ENCODE results near the gene TRAPPC12. TPM values are rescaled to one million over a fixed set of nuclear protein-coding genes. Genes with fewer than 3 reads are reported as not detected.

TRAPPC12 gene
- polyA plus RNA-seq (2013), result 64.0 TPM

- WGBS (ENCODE audit: insufficient coverage), result under 1% methylated on average over 55 of the region's 61 CpGs
- POLR2A ChIA-PET, result interaction anchor here (1.0 to 1.4 kb wide), 3 partner anchors 18 to 178 kb away, joined by 3 to 5 read pairs (median 3); partner anchors contain the start of gene RNASEH1
- peaks cover 0 to 10% (median 6%) of the 10 kb centered on the region in 4 experiments for H3K36me3 ChIP-seq (ENCODE audit: control insufficient read depth in 4 of 4, insufficient read depth in 4 of 4, low read length in 3 of 4)
Observed at GRCh38 chr2:3379647-3380534, at the start of gene TRAPPC12. Gene TRAPPC12, plus strand, starts transcription at chr2:3379694. Its CDS starts 7,930 bp downstream, at chr2:3387624.

GRCh38 chr2:3332133-3332532 is 47.4 kb upstream of the TRAPPC12 start:
- no peaks in the 10 kb centered on the region for H3K4me1 ChIP-seq (ENCODE audit: control extremely low read depth in 1 of 4, control insufficient read depth in 4 of 4, insufficient read depth in 4 of 4, low read length in 3 of 4)
- CTCF ChIA-PET, result no interaction called here

More at GRCh38 chr2:3379647-3380534, at the start of gene TRAPPC12:
- no peaks in the 10 kb centered on the region for H3K27me3 ChIP-seq (replicated peaks in 2 of 5; ENCODE audit: control insufficient read depth in 4 of 5, insufficient read depth in 5 of 5, low read length in 4 of 5)
- peak within 1 kb of the TSS; percentile 79 to 93 for H3K27ac ChIP-seq (ENCODE audit: insufficient read depth in 1 of 2, low read depth in 1 of 2, low read length in 2 of 2, poor library complexity in 1 of 2, severe bottlenecking in 2 of 2)
- CTCF ChIA-PET, result interaction anchor here (1.6 kb wide), 1 partner anchor 9 kb away, joined by 3 read pairs; no protein-coding TSS in a partner anchor
- peak within 1 kb of the TSS; percentile 62 to 96 (median 85) for H3K4me3 ChIP-seq (ENCODE audit: control insufficient read depth in 1 of 7, extremely low read depth in 1 of 7, insufficient read depth in 4 of 7, low read depth in 2 of 7, low read length in 6 of 7)
- H3K4me1 ChIP-seq (ENCODE audit: control extremely low read depth in 1 of 4, control insufficient read depth in 4 of 4, insufficient read depth in 4 of 4, low read length in 3 of 4), result peaks cover 15 to 37% (median 31%) of the 10 kb centered on the region in 4 experiments
- H3K9me3 ChIP-seq (ENCODE audit: control extremely low read depth in 1 of 5, control insufficient read depth in 4 of 5, insufficient read depth in 2 of 5, low read depth in 1 of 5, low read length in 4 of 5), result no peaks in the 10 kb centered on the region
- peak; percentile 92 to 95 (median 94) for DNase-seq

GRCh38 chr2:3334392-3335345 is 44.8 kb upstream of the TRAPPC12 start:
- 95% methylated on average over 20 of the region's 24 CpGs for WGBS (ENCODE audit: insufficient coverage)
- ChIA-PET CTCF (no interaction called here), POLR2A (no interaction called here)
- Histone ChIP-seq H3K4me1 (ENCODE audit: control extremely low read depth in 1 of 4, control insufficient read depth in 4 of 4, insufficient read depth in 4 of 4, low read length in 3 of 4) (no peaks in the 10 kb centered on the region), H3K4me3 (ENCODE audit: control insufficient read depth in 1 of 7, extremely low read depth in 1 of 7, insufficient read depth in 4 of 7, low read depth in 2 of 7, low read length in 6 of 7) (no peak overlapping the region), H3K9me3 (ENCODE audit: control extremely low read depth in 1 of 5, control insufficient read depth in 4 of 5, insufficient read depth in 2 of 5, low read depth in 1 of 5, low read length in 4 of 5) (peaks cover 0 to 8% (median 4%) of the 10 kb centered on the region in 5 experiments), H3K27ac (ENCODE audit: insufficient read depth in 1 of 2, low read depth in 1 of 2, low read length in 2 of 2, poor library complexity in 1 of 2, severe bottlenecking in 2 of 2) (no peak overlapping the region), H3K36me3 (ENCODE audit: control insufficient read depth in 4 of 4, insufficient read depth in 4 of 4, low read length in 3 of 4) (peaks cover 19 to 56% (median 35%) of the 10 kb centered on the region in 4 experiments), H3K27me3 (replicated peaks in 2 of 5; ENCODE audit: control insufficient read depth in 4 of 5, insufficient read depth in 5 of 5, low read length in 4 of 5) (no peaks in the 10 kb centered on the region)
- DNase-seq, result no peak

More at GRCh38 chr2:3332133-3332532, 47.4 kb upstream of the TRAPPC12 start:
- Histone ChIP-seq H3K27me3 (replicated peaks in 2 of 5; ENCODE audit: control insufficient read depth in 4 of 5, insufficient read depth in 5 of 5, low read length in 4 of 5) (no peaks in the 10 kb centered on the region), H3K36me3 (ENCODE audit: control insufficient read depth in 4 of 4, insufficient read depth in 4 of 4, low read length in 3 of 4) (peaks cover 17 to 53% (median 31%) of the 10 kb centered on the region in 4 experiments), H3K4me3 (ENCODE audit: control insufficient read depth in 1 of 7, extremely low read depth in 1 of 7, insufficient read depth in 4 of 7, low read depth in 2 of 7, low read length in 6 of 7) (no peak overlapping the region), H3K27ac (ENCODE audit: insufficient read depth in 1 of 2, low read depth in 1 of 2, low read length in 2 of 2, poor library complexity in 1 of 2, severe bottlenecking in 2 of 2) (no peak overlapping the region), H3K9me3 (ENCODE audit: control extremely low read depth in 1 of 5, control insufficient read depth in 4 of 5, insufficient read depth in 2 of 5, low read depth in 1 of 5, low read length in 4 of 5) (peaks cover 0 to 8% (median 4%) of the 10 kb centered on the region in 5 experiments)
- 94% methylated on average over 6 of the region's 8 CpGs for WGBS (ENCODE audit: insufficient coverage)
- POLR2A ChIA-PET, result no interaction called here
- DNase-seq, result no peak

- no peak for DNase-seq
- H3K27me3 ChIP-seq (replicated peaks in 2 of 5; ENCODE audit: control insufficient read depth in 4 of 5, insufficient read depth in 5 of 5, low read length in 4 of 5), result no peaks in the 10 kb centered on the region
- CTCF ChIA-PET, result no interaction called here
- POLR2A ChIA-PET, result no interaction called here
- H3K9me3 ChIP-seq (ENCODE audit: control extremely low read depth in 1 of 5, control insufficient read depth in 4 of 5, insufficient read depth in 2 of 5, low read depth in 1 of 5, low read length in 4 of 5), result peaks cover 0 to 5% (median 4%) of the 10 kb centered on the region in 5 experiments
- H3K4me3 ChIP-seq (ENCODE audit: control insufficient read depth in 1 of 7, extremely low read depth in 1 of 7, insufficient read depth in 4 of 7, low read depth in 2 of 7, low read length in 6 of 7), result no peak overlapping the region
- H3K4me1 ChIP-seq (ENCODE audit: control extremely low read depth in 1 of 4, control insufficient read depth in 4 of 4, insufficient read depth in 4 of 4, low read length in 3 of 4), result no peaks in the 10 kb centered on the region
- no peak overlapping the region for H3K27ac ChIP-seq (ENCODE audit: insufficient read depth in 1 of 2, low read depth in 1 of 2, low read length in 2 of 2, poor library complexity in 1 of 2, severe bottlenecking in 2 of 2)
- no CpG with 5 or more reads among the region's 2 CpGs for WGBS (ENCODE audit: insufficient coverage)
- H3K36me3 ChIP-seq (ENCODE audit: control insufficient read depth in 4 of 4, insufficient read depth in 4 of 4, low read length in 3 of 4), result peaks cover 10 to 46% (median 26%) of the 10 kb centered on the region in 4 experiments
Observed at GRCh38 chr2:3336844-3337243, 42.6 kb upstream of the TRAPPC12 start.

GRCh38 chr2:3338340-3338739 is 41.2 kb upstream of the TRAPPC12 start:
- DNase-seq, result no peak
- POLR2A ChIA-PET, result no interaction called here
- Histone ChIP-seq H3K4me3 (ENCODE audit: control insufficient read depth in 1 of 7, extremely low read depth in 1 of 7, insufficient read depth in 4 of 7, low read depth in 2 of 7, low read length in 6 of 7) (no peak overlapping the region), H3K36me3 (ENCODE audit: control insufficient read depth in 4 of 4, insufficient read depth in 4 of 4, low read length in 3 of 4) (peaks cover 10 to 39% (median 20%) of the 10 kb centered on the region in 4 experiments), H3K27me3 (replicated peaks in 2 of 5; ENCODE audit: control insufficient read depth in 4 of 5, insufficient read depth in 5 of 5, low read length in 4 of 5) (no peaks in the 10 kb centered on the region), H3K27ac (ENCODE audit: insufficient read depth in 1 of 2, low read depth in 1 of 2, low read length in 2 of 2, poor library complexity in 1 of 2, severe bottlenecking in 2 of 2) (no peak overlapping the region), H3K4me1 (ENCODE audit: control extremely low read depth in 1 of 4, control insufficient read depth in 4 of 4, insufficient read depth in 4 of 4, low read length in 3 of 4) (no peaks in the 10 kb centered on the region), H3K9me3 (ENCODE audit: control extremely low read depth in 1 of 5, control insufficient read depth in 4 of 5, insufficient read depth in 2 of 5, low read depth in 1 of 5, low read length in 4 of 5) (peaks cover 0 to 5% (median 4%) of the 10 kb centered on the region in 5 experiments)
- CTCF ChIA-PET, result no interaction called here
- WGBS (ENCODE audit: insufficient coverage), result 98% methylated on average over 7 of the region's 10 CpGs

GRCh38 chr2:3340144-3340543 is 39.4 kb upstream of the TRAPPC12 start:
- no peak overlapping the region for H3K4me3 ChIP-seq (ENCODE audit: control insufficient read depth in 1 of 7, extremely low read depth in 1 of 7, insufficient read depth in 4 of 7, low read depth in 2 of 7, low read length in 6 of 7)
- H3K27me3 ChIP-seq (replicated peaks in 2 of 5; ENCODE audit: control insufficient read depth in 4 of 5, insufficient read depth in 5 of 5, low read length in 4 of 5), result no peaks in the 10 kb centered on the region
- WGBS (ENCODE audit: insufficient coverage), result 100% methylated on average over 4 of the region's 10 CpGs
- peaks cover 0 to 5% (median 4%) of the 10 kb centered on the region in 5 experiments for H3K9me3 ChIP-seq (ENCODE audit: control extremely low read depth in 1 of 5, control insufficient read depth in 4 of 5, insufficient read depth in 2 of 5, low read depth in 1 of 5, low read length in 4 of 5)
- POLR2A ChIA-PET, result no interaction called here
- H3K27ac ChIP-seq (ENCODE audit: insufficient read depth in 1 of 2, low read depth in 1 of 2, low read length in 2 of 2, poor library complexity in 1 of 2, severe bottlenecking in 2 of 2), result no peak overlapping the region
- DNase-seq, result no peak
- no peaks in the 10 kb centered on the region for H3K4me1 ChIP-seq (ENCODE audit: control extremely low read depth in 1 of 4, control insufficient read depth in 4 of 4, insufficient read depth in 4 of 4, low read length in 3 of 4)
- H3K36me3 ChIP-seq (ENCODE audit: control insufficient read depth in 4 of 4, insufficient read depth in 4 of 4, low read length in 3 of 4), result peaks cover 3 to 23% (median 15%) of the 10 kb centered on the region in 4 experiments
- CTCF ChIA-PET, result no interaction called here
